K562 (cell line): Measurements from ENCODE around the gene CTDSP1. TPM values are rescaled to one million over a fixed set of nuclear protein-coding genes. Genes with fewer than 3 reads are reported as not detected.
A peak's percentile ranks its signal among the peaks of the same experiment; 100 is the strongest.

Source experiments
- ATF7 ChIP-seq: fragments of 450-650 bp; IDR thresholded peaks from 2 replicates; pipeline ENCODE4 v1.7.1; 2014; ENCODE audit warnings: mild to moderate bottlenecking, moderate library complexity
- FOXA3 ChIP-seq, 2 experiments: fragments of 450-650 bp in 1 of 2; sonication (generic) in 1 of 2; formaldehyde crosslinking; IDR thresholded peaks in 1 of 2; conservative IDR thresholded peaks in 1 of 2; 2 replicates each; pipeline versions ENCODE4 v1.4.0 to v1.8.0; 2020 to 2022; ENCODE audit warnings: mild to moderate bottlenecking in 2 of 2, missing genetic modification reagents in 1 of 2
- HDAC8 ChIP-seq: fragments of 450-650 bp; IDR thresholded peaks from 2 replicates; pipeline ENCODE4 v1.6.1; 2016; ENCODE audit warnings: mild to moderate bottlenecking, missing genetic modification characterization, moderate library complexity, missing compliant biosample characterization
- HDGF ChIP-seq: fragments of 450-650 bp; IDR thresholded peaks from 2 replicates; pipeline ENCODE4 v1.6.1; 2016
- PHTF2 ChIP-seq: fragments of 250-450 bp; sonication (Bioruptor Pico); IDR thresholded peaks from 2 replicates; pipeline ENCODE4 v1.5.0; 2021; ENCODE audit warnings: mild to moderate bottlenecking
- SIX5 ChIP-seq, 2 experiments: IDR thresholded peaks; 2 replicates each; pipeline ENCODE4 v1.6.1; 2011; ENCODE audit warnings: low read length in 2 of 2, borderline replicate concordance in 1 of 2, low read depth in 1 of 2, mild to moderate bottlenecking in 1 of 2, moderate library complexity in 1 of 2; ENCODE audit not compliant: insufficient read depth in 1 of 2
- SMAD4 ChIP-seq: fragments of 250-450 bp; sonication (Bioruptor Pico); conservative IDR thresholded peaks from 2 replicates; pipeline ENCODE4 v1.8.0; 2021; ENCODE audit warnings: inconsistent platforms, mild to moderate bottlenecking, moderate library complexity
- TCF7L2 ChIP-seq: fragments of 150-350 bp; IDR thresholded peaks from 2 replicates; pipeline ENCODE4 v1.6.1; 2016; ENCODE audit warnings: low read depth, mild to moderate bottlenecking, low read length, moderate library complexity
- polyA plus RNA-seq, 8 experiments: library from polyadenylated mRNA; depleted of rRNA in 4 of 8; stranded (reverse) in 5 of 8; unstranded in 3 of 8; fragments of >200 nt; fragmentation: Nextera tagmentation in 2 of 8; fragmentation: Illumina TruSeq in 1 of 8; extraction: Ambion mirVana in 2 of 8; extraction: Trizol in 1 of 8; gene quantifications; 2 replicates each; pipeline versions ENCODE4 v1.2.1 to v1.2.3, GENCODE V29; 2011 to 2014; ENCODE audit warnings: inconsistent platforms in 1 of 8, missing spikeins in 1 of 8
- total RNA-seq, 7 experiments: library from RNA; depleted of rRNA in 6 of 7; stranded (reverse); fragments of >200 nt in 6 of 7; fragmentation: Illumina TruSeq in 2 of 7; extraction: Trizol in 2 of 7; gene quantifications; 2 replicates each; pipeline versions ENCODE4 v1.2.1 to v1.2.3, GENCODE V29; 2011 to 2021; ENCODE audit warnings: low replicate concordance in 1 of 7
- TF ChIP-seq, protein P1 (sequence below): fragments of 450-650 bp; formaldehyde crosslinking; IDR thresholded peaks from 2 replicates; pipeline ENCODE4 v1.4.0; 2020; ENCODE audit warnings: mild to moderate bottlenecking, moderate library complexity
- TF ChIP-seq, protein P2 (sequence below): fragments of 450-650 bp; IDR thresholded peaks from 2 replicates; pipeline ENCODE4 v1.6.1; 2016; ENCODE audit warnings: mild to moderate bottlenecking, moderate library complexity
- TF ChIP-seq, protein P3 (sequence below), 2 experiments: fragments of 450-650 bp in 1 of 2; sonication (generic) in 1 of 2; formaldehyde crosslinking; conservative IDR thresholded peaks; 2 replicates each; pipeline versions ENCODE4 v1.4.0 to v1.8.1; 2020 to 2022; ENCODE audit warnings: mild to moderate bottlenecking in 1 of 2, missing genetic modification reagents in 1 of 2

The CTDSP1 gene
- total and polyA plus RNA-seq, 9 of the 15 experiments (the other 6 are each of a cell fraction or from before 2014, with no cell fraction given), result 2.4 to 74.8 (median 45.8) TPM

DNA sequence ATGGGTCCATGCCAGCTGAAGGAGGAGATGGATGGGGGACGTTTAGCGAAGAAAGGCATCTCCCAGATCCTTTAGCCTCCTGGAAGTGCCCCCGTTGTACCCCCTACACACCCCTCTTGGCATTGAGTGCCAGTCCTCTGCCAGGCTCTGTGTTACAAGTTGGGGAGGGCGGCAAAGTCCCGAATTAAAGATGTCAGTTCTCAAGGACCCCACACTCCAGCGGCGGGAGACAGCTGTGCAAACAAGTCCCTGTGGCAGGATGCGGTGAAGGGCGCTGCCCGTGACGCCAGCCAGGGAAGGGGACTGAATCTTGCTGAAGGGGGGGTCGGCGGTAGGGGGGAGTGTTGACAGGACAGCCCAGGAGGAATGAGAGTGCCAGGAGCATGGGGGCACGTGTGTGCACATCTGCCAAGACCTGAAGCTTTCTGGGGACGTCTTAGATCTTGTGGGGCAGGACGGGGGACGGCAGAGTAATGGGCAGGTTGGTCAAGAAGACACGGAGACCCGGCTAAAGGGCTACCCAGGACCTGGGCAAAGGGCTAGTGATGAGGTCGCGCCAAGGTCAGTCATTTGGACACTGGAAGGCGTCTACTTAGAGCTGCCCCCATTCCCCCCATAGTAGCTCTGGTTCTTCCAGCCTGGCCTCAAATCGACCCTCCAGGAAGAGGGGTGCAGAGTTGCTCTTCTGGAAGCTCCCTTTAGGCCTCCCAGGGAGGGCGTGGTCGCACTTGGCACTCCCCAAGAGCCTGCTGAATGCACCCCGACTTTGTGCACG, 2.8 kb upstream of the CTDSP1 start (continued):
- no peak for TF ChIP-seq SIX5 (IDR thresholded peaks at IDR 0.05; ENCODE audit: borderline replicate concordance in 1 of 2, insufficient read depth in 1 of 2, low read depth in 1 of 2, low read length in 2 of 2)
- TF ChIP-seq FOXA3 (CRISPR knock-in tag; conservative IDR thresholded peaks at IDR 0.05 in 1 of 2, IDR thresholded peaks at IDR 0.05 in 1 of 2), result peak; percentile 92 to 98
- no peak for TF ChIP-seq HDAC8
- TF ChIP-seq SMAD4 (CRISPR knock-in tag), result no peak
- no peak for TF ChIP-seq HDGF
- TF ChIP-seq, protein P1, sequence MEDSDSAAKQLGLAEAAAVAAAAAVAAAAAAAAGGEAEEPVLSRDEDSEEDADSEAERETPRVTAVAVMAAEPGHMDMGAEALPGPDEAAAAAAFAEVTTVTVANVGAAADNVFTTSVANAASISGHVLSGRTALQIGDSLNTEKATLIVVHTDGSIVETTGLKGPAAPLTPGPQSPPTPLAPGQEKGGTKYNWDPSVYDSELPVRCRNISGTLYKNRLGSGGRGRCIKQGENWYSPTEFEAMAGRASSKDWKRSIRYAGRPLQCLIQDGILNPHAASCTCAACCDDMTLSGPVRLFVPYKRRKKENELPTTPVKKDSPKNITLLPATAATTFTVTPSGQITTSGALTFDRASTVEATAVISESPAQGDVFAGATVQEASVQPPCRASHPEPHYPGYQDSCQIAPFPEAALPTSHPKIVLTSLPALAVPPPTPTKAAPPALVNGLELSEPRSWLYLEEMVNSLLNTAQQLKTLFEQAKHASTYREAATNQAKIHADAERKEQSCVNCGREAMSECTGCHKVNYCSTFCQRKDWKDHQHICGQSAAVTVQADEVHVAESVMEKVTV (CRISPR knock-in tag), result no peak
- no peak for TF ChIP-seq ATF7
- no peak for TF ChIP-seq TCF7L2
- TF ChIP-seq, protein P2, sequence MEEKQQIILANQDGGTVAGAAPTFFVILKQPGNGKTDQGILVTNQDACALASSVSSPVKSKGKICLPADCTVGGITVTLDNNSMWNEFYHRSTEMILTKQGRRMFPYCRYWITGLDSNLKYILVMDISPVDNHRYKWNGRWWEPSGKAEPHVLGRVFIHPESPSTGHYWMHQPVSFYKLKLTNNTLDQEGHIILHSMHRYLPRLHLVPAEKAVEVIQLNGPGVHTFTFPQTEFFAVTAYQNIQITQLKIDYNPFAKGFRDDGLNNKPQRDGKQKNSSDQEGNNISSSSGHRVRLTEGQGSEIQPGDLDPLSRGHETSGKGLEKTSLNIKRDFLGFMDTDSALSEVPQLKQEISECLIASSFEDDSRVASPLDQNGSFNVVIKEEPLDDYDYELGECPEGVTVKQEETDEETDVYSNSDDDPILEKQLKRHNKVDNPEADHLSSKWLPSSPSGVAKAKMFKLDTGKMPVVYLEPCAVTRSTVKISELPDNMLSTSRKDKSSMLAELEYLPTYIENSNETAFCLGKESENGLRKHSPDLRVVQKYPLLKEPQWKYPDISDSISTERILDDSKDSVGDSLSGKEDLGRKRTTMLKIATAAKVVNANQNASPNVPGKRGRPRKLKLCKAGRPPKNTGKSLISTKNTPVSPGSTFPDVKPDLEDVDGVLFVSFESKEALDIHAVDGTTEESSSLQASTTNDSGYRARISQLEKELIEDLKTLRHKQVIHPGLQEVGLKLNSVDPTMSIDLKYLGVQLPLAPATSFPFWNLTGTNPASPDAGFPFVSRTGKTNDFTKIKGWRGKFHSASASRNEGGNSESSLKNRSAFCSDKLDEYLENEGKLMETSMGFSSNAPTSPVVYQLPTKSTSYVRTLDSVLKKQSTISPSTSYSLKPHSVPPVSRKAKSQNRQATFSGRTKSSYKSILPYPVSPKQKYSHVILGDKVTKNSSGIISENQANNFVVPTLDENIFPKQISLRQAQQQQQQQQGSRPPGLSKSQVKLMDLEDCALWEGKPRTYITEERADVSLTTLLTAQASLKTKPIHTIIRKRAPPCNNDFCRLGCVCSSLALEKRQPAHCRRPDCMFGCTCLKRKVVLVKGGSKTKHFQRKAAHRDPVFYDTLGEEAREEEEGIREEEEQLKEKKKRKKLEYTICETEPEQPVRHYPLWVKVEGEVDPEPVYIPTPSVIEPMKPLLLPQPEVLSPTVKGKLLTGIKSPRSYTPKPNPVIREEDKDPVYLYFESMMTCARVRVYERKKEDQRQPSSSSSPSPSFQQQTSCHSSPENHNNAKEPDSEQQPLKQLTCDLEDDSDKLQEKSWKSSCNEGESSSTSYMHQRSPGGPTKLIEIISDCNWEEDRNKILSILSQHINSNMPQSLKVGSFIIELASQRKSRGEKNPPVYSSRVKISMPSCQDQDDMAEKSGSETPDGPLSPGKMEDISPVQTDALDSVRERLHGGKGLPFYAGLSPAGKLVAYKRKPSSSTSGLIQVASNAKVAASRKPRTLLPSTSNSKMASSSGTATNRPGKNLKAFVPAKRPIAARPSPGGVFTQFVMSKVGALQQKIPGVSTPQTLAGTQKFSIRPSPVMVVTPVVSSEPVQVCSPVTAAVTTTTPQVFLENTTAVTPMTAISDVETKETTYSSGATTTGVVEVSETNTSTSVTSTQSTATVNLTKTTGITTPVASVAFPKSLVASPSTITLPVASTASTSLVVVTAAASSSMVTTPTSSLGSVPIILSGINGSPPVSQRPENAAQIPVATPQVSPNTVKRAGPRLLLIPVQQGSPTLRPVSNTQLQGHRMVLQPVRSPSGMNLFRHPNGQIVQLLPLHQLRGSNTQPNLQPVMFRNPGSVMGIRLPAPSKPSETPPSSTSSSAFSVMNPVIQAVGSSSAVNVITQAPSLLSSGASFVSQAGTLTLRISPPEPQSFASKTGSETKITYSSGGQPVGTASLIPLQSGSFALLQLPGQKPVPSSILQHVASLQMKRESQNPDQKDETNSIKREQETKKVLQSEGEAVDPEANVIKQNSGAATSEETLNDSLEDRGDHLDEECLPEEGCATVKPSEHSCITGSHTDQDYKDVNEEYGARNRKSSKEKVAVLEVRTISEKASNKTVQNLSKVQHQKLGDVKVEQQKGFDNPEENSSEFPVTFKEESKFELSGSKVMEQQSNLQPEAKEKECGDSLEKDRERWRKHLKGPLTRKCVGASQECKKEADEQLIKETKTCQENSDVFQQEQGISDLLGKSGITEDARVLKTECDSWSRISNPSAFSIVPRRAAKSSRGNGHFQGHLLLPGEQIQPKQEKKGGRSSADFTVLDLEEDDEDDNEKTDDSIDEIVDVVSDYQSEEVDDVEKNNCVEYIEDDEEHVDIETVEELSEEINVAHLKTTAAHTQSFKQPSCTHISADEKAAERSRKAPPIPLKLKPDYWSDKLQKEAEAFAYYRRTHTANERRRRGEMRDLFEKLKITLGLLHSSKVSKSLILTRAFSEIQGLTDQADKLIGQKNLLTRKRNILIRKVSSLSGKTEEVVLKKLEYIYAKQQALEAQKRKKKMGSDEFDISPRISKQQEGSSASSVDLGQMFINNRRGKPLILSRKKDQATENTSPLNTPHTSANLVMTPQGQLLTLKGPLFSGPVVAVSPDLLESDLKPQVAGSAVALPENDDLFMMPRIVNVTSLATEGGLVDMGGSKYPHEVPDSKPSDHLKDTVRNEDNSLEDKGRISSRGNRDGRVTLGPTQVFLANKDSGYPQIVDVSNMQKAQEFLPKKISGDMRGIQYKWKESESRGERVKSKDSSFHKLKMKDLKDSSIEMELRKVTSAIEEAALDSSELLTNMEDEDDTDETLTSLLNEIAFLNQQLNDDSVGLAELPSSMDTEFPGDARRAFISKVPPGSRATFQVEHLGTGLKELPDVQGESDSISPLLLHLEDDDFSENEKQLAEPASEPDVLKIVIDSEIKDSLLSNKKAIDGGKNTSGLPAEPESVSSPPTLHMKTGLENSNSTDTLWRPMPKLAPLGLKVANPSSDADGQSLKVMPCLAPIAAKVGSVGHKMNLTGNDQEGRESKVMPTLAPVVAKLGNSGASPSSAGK, result peak; percentile 27; the same call in 1 of the 2 replicates
- no peak for TF ChIP-seq PHTF2 (CRISPR knock-in tag)
- TF ChIP-seq, protein P3, sequence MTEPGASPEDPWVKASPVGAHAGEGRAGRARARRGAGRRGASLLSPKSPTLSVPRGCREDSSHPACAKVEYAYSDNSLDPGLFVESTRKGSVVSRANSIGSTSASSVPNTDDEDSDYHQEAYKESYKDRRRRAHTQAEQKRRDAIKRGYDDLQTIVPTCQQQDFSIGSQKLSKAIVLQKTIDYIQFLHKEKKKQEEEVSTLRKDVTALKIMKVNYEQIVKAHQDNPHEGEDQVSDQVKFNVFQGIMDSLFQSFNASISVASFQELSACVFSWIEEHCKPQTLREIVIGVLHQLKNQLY (CRISPR knock-in tag; conservative IDR thresholded peaks at IDR 0.05), result no peak
